Panc1 (cell line): ENCODE data around the gene ZNF609. TPM values are rescaled to one million over a fixed set of nuclear protein-coding genes. Genes with fewer than 3 reads are reported as not detected.

ENCODE experiments used
- ATAC-seq: fragments of 200-7000 bp; cut with Tn5 transposase; 2 replicates; pipeline ENCODE4 v1.9.1; 2020; ENCODE audit warnings: mild to moderate bottlenecking, moderate library complexity
- BruUV-seq: library from RNA; stranded (reverse); fragments of 400-500 nt; replicated peaks from 2 replicates; lab custom pipeline; 2021; lab: Mats Ljungman, UMichigan
- CTCF ChIA-PET: fragments of 300-600 bp; sonication (Branson Sonifier 250); formaldehyde crosslinking; loops from one replicate; lab custom pipeline; 2022; ENCODE audit warnings: antibody characterized with exemption; lab: Charles Lee
- POLR2A ChIA-PET: fragments of 300-600 bp; sonication (Branson Sonifier 250); formaldehyde crosslinking; loops from one replicate; lab custom pipeline; 2022; ENCODE audit warnings: antibody characterized with exemption; lab: Charles Lee
- DNase-seq: peaks from one replicate; pipeline ENCODE4 v3.0.0-alpha.2; 2010; ENCODE audit warnings: low read depth, low spot score
- H3K27ac ChIP-seq: 2 replicates; pipeline ENCODE4 v1.5.1; 2011; ENCODE audit warnings: mild to moderate bottlenecking, low read length, inconsistent platforms
- H3K27me3 ChIP-seq: fragments of 200-500 bp; sonication (Bioruptor generic); 2 replicates; pipeline ENCODE4 v1.6.0; 2014; ENCODE audit warnings: low read length, inconsistent platforms; ENCODE audit not compliant: control insufficient read depth, insufficient read depth
- H3K36me3 ChIP-seq: fragments of 200-500 bp; sonication (Bioruptor generic); 2 replicates; pipeline ENCODE4 v1.5.1; 2014; ENCODE audit warnings: inconsistent platforms, mild to moderate bottlenecking, low read length, moderate library complexity; ENCODE audit not compliant: control insufficient read depth, insufficient read depth
- H3K4me1 ChIP-seq: 2 replicates; pipeline ENCODE4 v1.5.1; 2011; ENCODE audit warnings: inconsistent platforms, mild to moderate bottlenecking, low read length, moderate library complexity; ENCODE audit not compliant: control insufficient read depth, insufficient read depth
- H3K4me3 ChIP-seq, 2 experiments: 2 replicates each; pipeline ENCODE4 v1.5.1; 2011 to 2012; ENCODE audit warnings: low read depth in 2 of 2, low read length in 2 of 2, mild to moderate bottlenecking in 2 of 2, inconsistent platforms in 1 of 2, moderate library complexity in 1 of 2
- H3K9me3 ChIP-seq: fragments of 200-500 bp; sonication (Bioruptor generic); 2 replicates; pipeline ENCODE4 v1.5.1; 2014; ENCODE audit warnings: low read depth, mild to moderate bottlenecking, inconsistent platforms, low read length, moderate library complexity; ENCODE audit not compliant: control insufficient read depth, insufficient read depth
- POLR2AphosphoS5 ChIP-seq: IDR thresholded peaks from 2 replicates; pipeline ENCODE4 v1.6.1; 2012; ENCODE audit warnings: mild to moderate bottlenecking, low read depth, low read length, moderate library complexity
- SIN3A ChIP-seq: IDR thresholded peaks from 2 replicates; pipeline ENCODE4 v1.6.1; 2012; ENCODE audit warnings: low read depth, mild to moderate bottlenecking, low read length, moderate library complexity, borderline replicate concordance; ENCODE audit not compliant: insufficient read depth
- TCF7L2 ChIP-seq: IDR thresholded peaks from 2 replicates; pipeline ENCODE4 v1.6.1; 2011; ENCODE audit warnings: mild to moderate bottlenecking, low read depth, low read length, inconsistent platforms
- in situ Hi-C: cut with HindIII; loops from 2 replicates; pipeline ENCODE4 v1.10.0; 2016; ENCODE audit warnings: low sequenced_read_pairs, low pct_unique_long_range_greater_than_20kb
- intact Hi-C: fragments of 100-400 bp; cut with micrococcal nuclease; formaldehyde crosslinking; loops from one replicate; pipeline ENCODE4 v1.10.0; 2022; ENCODE audit not compliant: unreplicated experiment
- total RNA-seq: library from RNA; stranded (reverse); gene quantifications from one replicate; pipeline ENCODE4 v1.2.1, GENCODE V29; 2021; ENCODE audit not compliant: unreplicated experiment
- TF ChIP-seq, protein P1 (sequence below): fragments of 450-650 bp; IDR thresholded peaks from 2 replicates; pipeline ENCODE4 v1.5.1; 2017; ENCODE audit warnings: mild to moderate bottlenecking
- TF ChIP-seq, protein P2 (sequence below), 2 experiments: IDR thresholded peaks; 2 replicates each; pipeline ENCODE4 v1.6.1; 2011 to 2012; ENCODE audit warnings: low read depth in 2 of 2, control low read depth in 1 of 2, low read length in 1 of 2, mild to moderate bottlenecking in 1 of 2, moderate library complexity in 1 of 2; ENCODE audit not compliant: insufficient read depth in 1 of 2

ZNF609 gene
- total RNA-seq, 1 experiment from 2014 or later: 47.2 TPM

DNA sequence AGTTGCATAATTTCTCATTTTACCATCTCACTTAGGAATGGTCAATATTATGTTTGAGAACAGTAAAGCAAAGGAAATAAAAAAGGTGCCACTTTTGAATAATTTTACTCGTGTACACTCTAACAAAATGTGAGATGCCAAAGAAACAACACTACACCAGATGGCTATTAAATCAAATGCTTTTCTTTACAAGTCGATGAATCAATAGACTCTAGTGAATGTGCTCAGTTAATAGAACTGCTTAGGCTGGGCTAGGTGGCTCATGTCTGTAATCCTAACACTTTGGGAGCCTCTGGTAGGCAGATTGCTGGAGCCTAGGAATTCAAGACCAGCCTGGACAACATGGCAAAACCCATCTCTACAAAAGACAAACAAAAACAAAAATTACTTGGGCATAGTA lies 87.9 kb downstream of the ZNF609 start:
- no peaks in the 10 kb centered on the region for H3K9me3 ChIP-seq
- ChIA-PET POLR2A (no interaction called here), CTCF (no interaction called here)
- no peaks in the 10 kb centered on the region for H3K27me3 ChIP-seq
- no peak for ATAC-seq
- intact Hi-C loops (no loop called here), in situ Hi-C loops (no loop called here)
- TF ChIP-seq, protein P1, sequence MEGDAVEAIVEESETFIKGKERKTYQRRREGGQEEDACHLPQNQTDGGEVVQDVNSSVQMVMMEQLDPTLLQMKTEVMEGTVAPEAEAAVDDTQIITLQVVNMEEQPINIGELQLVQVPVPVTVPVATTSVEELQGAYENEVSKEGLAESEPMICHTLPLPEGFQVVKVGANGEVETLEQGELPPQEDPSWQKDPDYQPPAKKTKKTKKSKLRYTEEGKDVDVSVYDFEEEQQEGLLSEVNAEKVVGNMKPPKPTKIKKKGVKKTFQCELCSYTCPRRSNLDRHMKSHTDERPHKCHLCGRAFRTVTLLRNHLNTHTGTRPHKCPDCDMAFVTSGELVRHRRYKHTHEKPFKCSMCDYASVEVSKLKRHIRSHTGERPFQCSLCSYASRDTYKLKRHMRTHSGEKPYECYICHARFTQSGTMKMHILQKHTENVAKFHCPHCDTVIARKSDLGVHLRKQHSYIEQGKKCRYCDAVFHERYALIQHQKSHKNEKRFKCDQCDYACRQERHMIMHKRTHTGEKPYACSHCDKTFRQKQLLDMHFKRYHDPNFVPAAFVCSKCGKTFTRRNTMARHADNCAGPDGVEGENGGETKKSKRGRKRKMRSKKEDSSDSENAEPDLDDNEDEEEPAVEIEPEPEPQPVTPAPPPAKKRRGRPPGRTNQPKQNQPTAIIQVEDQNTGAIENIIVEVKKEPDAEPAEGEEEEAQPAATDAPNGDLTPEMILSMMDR: no peak
- no peak for TF ChIP-seq POLR2AphosphoS5
- TF ChIP-seq, protein P2, sequence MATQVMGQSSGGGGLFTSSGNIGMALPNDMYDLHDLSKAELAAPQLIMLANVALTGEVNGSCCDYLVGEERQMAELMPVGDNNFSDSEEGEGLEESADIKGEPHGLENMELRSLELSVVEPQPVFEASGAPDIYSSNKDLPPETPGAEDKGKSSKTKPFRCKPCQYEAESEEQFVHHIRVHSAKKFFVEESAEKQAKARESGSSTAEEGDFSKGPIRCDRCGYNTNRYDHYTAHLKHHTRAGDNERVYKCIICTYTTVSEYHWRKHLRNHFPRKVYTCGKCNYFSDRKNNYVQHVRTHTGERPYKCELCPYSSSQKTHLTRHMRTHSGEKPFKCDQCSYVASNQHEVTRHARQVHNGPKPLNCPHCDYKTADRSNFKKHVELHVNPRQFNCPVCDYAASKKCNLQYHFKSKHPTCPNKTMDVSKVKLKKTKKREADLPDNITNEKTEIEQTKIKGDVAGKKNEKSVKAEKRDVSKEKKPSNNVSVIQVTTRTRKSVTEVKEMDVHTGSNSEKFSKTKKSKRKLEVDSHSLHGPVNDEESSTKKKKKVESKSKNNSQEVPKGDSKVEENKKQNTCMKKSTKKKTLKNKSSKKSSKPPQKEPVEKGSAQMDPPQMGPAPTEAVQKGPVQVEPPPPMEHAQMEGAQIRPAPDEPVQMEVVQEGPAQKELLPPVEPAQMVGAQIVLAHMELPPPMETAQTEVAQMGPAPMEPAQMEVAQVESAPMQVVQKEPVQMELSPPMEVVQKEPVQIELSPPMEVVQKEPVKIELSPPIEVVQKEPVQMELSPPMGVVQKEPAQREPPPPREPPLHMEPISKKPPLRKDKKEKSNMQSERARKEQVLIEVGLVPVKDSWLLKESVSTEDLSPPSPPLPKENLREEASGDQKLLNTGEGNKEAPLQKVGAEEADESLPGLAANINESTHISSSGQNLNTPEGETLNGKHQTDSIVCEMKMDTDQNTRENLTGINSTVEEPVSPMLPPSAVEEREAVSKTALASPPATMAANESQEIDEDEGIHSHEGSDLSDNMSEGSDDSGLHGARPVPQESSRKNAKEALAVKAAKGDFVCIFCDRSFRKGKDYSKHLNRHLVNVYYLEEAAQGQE (IDR thresholded peaks at IDR 0.05; ENCODE audit: insufficient read depth in 1 of 2, low read depth in 2 of 2, low read length in 1 of 2): no peak
- no peak for TF ChIP-seq SIN3A
- TF ChIP-seq TCF7L2: no peak
- no TSS peak for BruUV-seq
- no peaks in the 10 kb centered on the region for H3K36me3 ChIP-seq
- H3K4me1 ChIP-seq: no peaks in the 10 kb centered on the region
- H3K4me3 ChIP-seq: no peak overlapping the region
- no peak overlapping the region for H3K27ac ChIP-seq
- no peak for DNase-seq

GRCh38 chr15:64549860-64550259 lies 89.5 kb downstream of the ZNF609 start:
- no peak for ATAC-seq
- Histone ChIP-seq H3K4me3 (no peak overlapping the region), H3K27ac (no peak overlapping the region), H3K4me1 (no peaks in the 10 kb centered on the region), H3K36me3 (no peaks in the 10 kb centered on the region), H3K27me3 (no peaks in the 10 kb centered on the region), H3K9me3 (no peaks in the 10 kb centered on the region)
- in situ Hi-C loops: no loop called here
- ChIA-PET CTCF (no interaction called here), POLR2A (no interaction called here)
- BruUV-seq: no TSS peak
- intact Hi-C loops: no loop called here
- no peak for DNase-seq
- TF ChIP-seq TCF7L2 (no peak), SIN3A (no peak), POLR2AphosphoS5 (no peak)
- TF ChIP-seq, protein P1: no peak
- TF ChIP-seq, protein P2 (IDR thresholded peaks at IDR 0.05; ENCODE audit: insufficient read depth in 1 of 2, low read depth in 2 of 2, low read length in 1 of 2): no peak
